ENCODE results near the gene LRRC55.

DNA sequence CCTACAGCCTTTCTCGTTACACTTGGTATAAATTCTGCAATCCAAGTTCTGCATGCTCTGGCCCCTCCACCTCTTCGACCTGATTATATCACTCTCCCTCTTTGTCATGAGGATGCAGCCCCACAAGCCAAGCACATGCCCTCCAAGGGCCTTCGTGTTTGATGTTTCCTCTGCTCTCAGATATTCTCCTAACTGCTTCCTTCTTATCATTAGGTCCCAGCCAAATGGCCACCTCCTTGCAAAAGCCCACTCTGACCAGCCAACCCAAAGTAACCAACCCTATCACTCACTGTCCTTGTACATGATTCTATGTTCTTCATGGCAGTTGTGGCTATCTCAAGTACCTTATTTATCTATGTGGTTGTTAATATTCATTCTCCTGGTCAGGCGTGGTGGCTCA is 38.3 kb upstream of the LRRC55 start:
- TF ChIP-seq, protein P1, sequence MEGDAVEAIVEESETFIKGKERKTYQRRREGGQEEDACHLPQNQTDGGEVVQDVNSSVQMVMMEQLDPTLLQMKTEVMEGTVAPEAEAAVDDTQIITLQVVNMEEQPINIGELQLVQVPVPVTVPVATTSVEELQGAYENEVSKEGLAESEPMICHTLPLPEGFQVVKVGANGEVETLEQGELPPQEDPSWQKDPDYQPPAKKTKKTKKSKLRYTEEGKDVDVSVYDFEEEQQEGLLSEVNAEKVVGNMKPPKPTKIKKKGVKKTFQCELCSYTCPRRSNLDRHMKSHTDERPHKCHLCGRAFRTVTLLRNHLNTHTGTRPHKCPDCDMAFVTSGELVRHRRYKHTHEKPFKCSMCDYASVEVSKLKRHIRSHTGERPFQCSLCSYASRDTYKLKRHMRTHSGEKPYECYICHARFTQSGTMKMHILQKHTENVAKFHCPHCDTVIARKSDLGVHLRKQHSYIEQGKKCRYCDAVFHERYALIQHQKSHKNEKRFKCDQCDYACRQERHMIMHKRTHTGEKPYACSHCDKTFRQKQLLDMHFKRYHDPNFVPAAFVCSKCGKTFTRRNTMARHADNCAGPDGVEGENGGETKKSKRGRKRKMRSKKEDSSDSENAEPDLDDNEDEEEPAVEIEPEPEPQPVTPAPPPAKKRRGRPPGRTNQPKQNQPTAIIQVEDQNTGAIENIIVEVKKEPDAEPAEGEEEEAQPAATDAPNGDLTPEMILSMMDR (IDR thresholded peaks at IDR 0.05) = no peak
- no peak for TF ChIP-seq POLR2AphosphoS5 (IDR thresholded peaks at IDR 0.05)

Measured in transverse colon (tissue), 4 donors.